ENCODE results near the gene LRRFIP1. TPM values are rescaled to one million over a fixed set of nuclear protein-coding genes. Genes with fewer than 3 reads are reported as not detected.

The LRRFIP1 gene
- total RNA-seq, 4 donors from 2014 or later, result 98.5 to 147 (median 122) TPM

DNA sequence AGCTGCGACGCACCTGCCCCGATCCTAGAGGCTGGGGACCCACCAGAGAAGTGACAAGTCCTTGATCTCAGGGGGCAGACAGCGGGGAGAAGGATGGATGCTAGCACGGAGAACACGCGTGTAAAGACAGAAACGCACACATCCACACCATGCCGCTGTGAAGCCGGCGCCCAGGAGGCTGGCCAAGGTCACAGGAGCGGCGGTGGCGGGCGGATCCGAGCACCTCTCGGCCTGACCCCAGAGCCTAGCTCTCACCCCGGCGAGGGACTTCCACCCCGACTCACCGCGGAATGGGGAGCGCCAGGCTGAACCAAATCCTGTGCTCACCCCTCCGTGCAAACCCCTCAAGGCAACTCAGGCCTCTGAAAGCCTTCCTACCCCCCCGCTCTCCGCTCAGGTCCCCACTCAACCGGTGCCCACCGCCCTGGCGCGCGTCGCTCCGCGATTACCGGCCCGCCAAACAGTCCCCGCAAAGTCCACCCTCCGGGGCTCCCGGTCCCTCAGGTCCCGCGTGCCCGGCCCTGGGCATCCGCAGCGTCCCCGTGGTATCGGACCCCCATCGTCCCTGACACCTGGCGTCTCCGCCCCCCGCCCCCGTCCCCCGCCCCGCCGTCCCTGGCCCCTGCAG lies 460 bp upstream of the LRRFIP1 start:
- WGBS, 2 donors (ENCODE audit: low coverage in 1 of 2), result 43% methylated on average over 24 of the region's 54 CpGs; no CpG with 5 or more reads in 1 of the 2 donors
- in situ Hi-C loops (cut with MboI; ENCODE audit: low pct_ligation_motif_present in 1 of 4, low pct_unique_long_range_greater_than_20kb in 1 of 4, low sequenced_read_pairs in 3 of 4), result no loop called here
- H3K27ac ChIP-seq, result peak overlapping the region; percentile 59 to 72 (median 63)

DNA sequence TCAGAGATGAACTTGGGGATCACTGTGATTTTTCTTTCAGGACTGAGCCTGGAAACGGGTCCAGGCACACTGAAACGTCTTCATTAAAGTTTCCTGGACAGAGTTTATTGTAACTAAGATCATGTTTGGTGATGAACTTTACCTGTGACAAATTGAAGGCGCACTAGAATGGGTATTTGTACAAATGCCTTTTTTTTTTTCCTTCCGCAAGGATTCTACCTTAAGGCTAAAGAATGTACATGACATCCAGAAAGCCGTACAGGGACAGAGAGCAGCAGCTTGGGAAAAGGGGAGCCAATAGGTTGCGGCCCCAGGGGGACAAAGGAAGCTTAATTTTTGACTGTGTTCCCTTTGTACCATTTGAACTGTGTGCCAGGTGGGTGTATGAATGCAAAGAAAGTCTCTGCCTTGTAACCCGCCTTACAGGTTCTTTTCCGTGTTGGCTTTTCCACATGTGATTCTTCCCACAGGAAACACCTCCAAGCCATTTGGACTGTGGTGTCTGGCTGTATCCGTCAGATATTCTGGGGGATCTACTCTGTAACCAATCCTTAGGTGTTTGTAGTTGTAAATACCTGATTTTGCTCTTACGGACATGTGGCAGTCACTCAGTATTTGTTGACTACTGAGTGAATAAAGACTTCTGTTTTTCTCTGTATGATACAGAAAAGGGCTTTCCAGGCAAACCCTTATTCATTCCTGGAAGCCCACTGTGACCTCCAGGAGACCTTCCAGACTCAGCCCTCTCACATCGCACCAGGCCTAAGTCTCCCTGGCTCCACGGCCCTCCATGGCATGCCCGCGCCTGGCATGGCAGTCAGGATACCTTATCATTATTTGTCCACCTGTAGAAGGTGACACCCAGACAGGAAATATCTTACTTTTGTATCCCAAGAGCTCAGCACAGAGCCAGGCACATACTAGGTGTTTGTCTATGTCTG lies 1.1 kb downstream of the LRRFIP1 start:
- Histone ChIP-seq H3K9me3 (no peaks in the 10 kb centered on the region), H3K27me3 (peaks cover 24% of the 10 kb centered on the region), H3K36me3 (no peaks in the 10 kb centered on the region), H3K4me1 (peaks cover 9 to 22% (median 13%) of the 10 kb centered on the region in 4 donors), H3K27ac (peak overlapping the region in 2 of 4 donors; percentile 67 to 72), H3K4me3 (peak overlapping the region; percentile 57 to 73 (median 67))
- in situ Hi-C loops (cut with MboI; ENCODE audit: low pct_ligation_motif_present in 1 of 4, low pct_unique_long_range_greater_than_20kb in 1 of 4, low sequenced_read_pairs in 3 of 4), result no loop called here
- intact Hi-C loops (cut with DNase I; ENCODE audit: low total_unique reads), result loop anchor here (5.0 to 10.0 kb wide), 2 partner anchors 34 to 116 kb away; no protein-coding TSS in a partner anchor
- WGBS, 2 donors (ENCODE audit: low coverage in 1 of 2), result 65 to 67% methylated on average over 10 to 14 of the region's 14 CpGs
- TF ChIP-seq POLR2AphosphoS5 (IDR thresholded peaks at IDR 0.05) (no peak), EP300 (IDR thresholded peaks at IDR 0.05; ENCODE audit: low read depth) (no peak), POLR2A (IDR thresholded peaks at IDR 0.05) (no peak)
- TF ChIP-seq, protein P1, sequence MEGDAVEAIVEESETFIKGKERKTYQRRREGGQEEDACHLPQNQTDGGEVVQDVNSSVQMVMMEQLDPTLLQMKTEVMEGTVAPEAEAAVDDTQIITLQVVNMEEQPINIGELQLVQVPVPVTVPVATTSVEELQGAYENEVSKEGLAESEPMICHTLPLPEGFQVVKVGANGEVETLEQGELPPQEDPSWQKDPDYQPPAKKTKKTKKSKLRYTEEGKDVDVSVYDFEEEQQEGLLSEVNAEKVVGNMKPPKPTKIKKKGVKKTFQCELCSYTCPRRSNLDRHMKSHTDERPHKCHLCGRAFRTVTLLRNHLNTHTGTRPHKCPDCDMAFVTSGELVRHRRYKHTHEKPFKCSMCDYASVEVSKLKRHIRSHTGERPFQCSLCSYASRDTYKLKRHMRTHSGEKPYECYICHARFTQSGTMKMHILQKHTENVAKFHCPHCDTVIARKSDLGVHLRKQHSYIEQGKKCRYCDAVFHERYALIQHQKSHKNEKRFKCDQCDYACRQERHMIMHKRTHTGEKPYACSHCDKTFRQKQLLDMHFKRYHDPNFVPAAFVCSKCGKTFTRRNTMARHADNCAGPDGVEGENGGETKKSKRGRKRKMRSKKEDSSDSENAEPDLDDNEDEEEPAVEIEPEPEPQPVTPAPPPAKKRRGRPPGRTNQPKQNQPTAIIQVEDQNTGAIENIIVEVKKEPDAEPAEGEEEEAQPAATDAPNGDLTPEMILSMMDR (IDR thresholded peaks at IDR 0.05), result no peak
- no peak for DNase-seq

More for the DNA sequence above, 460 bp upstream of the LRRFIP1 start:
- no peak for TF ChIP-seq POLR2AphosphoS5 (IDR thresholded peaks at IDR 0.05)
- no peak for TF ChIP-seq EP300 (IDR thresholded peaks at IDR 0.05; ENCODE audit: low read depth)
- no peak for TF ChIP-seq POLR2A (IDR thresholded peaks at IDR 0.05)
- Histone ChIP-seq H3K9me3 (no peaks in the 10 kb centered on the region), H3K27me3 (peaks cover 24% of the 10 kb centered on the region), H3K36me3 (no peaks in the 10 kb centered on the region), H3K4me3 (peak overlapping the region; percentile 44 to 73 (median 67)), H3K4me1 (peaks cover 9 to 22% (median 13%) of the 10 kb centered on the region in 4 donors)
- DNase-seq, result peak; percentile 20
- intact Hi-C loops (cut with DNase I; ENCODE audit: low total_unique reads), result loop anchor here (5.0 to 10.0 kb wide), 2 partner anchors 35 to 118 kb away; no protein-coding TSS in a partner anchor

DNA sequence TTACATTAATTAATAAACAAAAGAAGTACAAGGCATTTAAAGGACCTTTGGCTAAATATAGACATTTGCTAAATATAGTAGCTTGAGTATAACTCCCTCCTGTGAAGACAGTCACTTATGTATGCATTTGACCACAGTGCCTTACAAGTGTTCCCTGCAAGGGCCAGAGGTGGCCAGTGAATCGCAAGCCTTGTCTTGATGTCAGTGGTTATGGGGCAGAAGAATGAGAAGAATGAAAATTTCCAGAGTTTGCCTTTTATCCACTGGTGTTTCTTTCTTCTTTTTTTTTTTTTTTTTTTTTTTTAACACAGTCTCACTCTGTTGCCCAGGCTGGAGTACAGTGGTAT lies 1.8 kb downstream of the LRRFIP1 start:
- in situ Hi-C loops (cut with MboI; ENCODE audit: low pct_ligation_motif_present in 1 of 4, low pct_unique_long_range_greater_than_20kb in 1 of 4, low sequenced_read_pairs in 3 of 4), result no loop called here

DNA sequence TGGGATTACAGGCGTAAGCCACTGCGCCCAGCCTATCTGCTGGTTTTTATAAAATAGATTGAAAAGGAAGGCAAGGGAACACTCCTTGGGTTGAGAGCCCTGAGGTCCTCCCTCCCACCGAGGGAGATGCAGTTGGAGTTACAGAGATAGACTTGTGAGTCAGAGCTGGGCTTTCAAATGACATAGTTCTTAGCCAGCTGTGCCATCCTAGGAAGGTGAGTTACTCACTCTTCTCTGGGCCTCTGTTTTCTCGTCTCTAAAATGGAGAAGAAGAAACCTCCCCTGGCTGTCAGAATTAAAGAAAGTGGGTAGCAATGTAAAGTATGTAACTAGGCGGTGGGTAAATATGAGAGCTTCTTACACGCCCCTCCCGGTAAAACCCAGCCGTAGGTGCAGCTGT lies 2.4 kb downstream of the LRRFIP1 start:
- Histone ChIP-seq H3K9me3 (no peaks in the 10 kb centered on the region), H3K27ac (no peak overlapping the region), H3K36me3 (no peaks in the 10 kb centered on the region), H3K4me1 (peaks cover 9 to 22% (median 13%) of the 10 kb centered on the region in 4 donors), H3K27me3 (peaks cover 24% of the 10 kb centered on the region), H3K4me3 (no peak overlapping the region)
- intact Hi-C loops (cut with DNase I; ENCODE audit: low total_unique reads), result loop anchor here (5.0 to 10.0 kb wide), 2 partner anchors 33 to 115 kb away; no protein-coding TSS in a partner anchor
- in situ Hi-C loops (cut with MboI; ENCODE audit: low pct_ligation_motif_present in 1 of 4, low pct_unique_long_range_greater_than_20kb in 1 of 4, low sequenced_read_pairs in 3 of 4), result no loop called here
- DNase-seq, result no peak
- 81 to 84% methylated on average over 4 to 8 of the region's 8 CpGs for WGBS, 2 donors (ENCODE audit: low coverage in 1 of 2)
- TF ChIP-seq EP300 (IDR thresholded peaks at IDR 0.05; ENCODE audit: low read depth) (no peak), POLR2A (IDR thresholded peaks at IDR 0.05) (no peak), POLR2AphosphoS5 (IDR thresholded peaks at IDR 0.05) (no peak)
- TF ChIP-seq, protein P1 (IDR thresholded peaks at IDR 0.05), result no peak

More for the DNA sequence above, 1.8 kb downstream of the LRRFIP1 start:
- Histone ChIP-seq H3K27me3 (peaks cover 24% of the 10 kb centered on the region), H3K4me1 (peaks cover 9 to 22% (median 13%) of the 10 kb centered on the region in 4 donors), H3K9me3 (no peaks in the 10 kb centered on the region), H3K36me3 (no peaks in the 10 kb centered on the region), H3K4me3 (no peak overlapping the region), H3K27ac (no peak overlapping the region)
- TF ChIP-seq EP300 (IDR thresholded peaks at IDR 0.05; ENCODE audit: low read depth) (no peak), POLR2A (IDR thresholded peaks at IDR 0.05) (no peak), POLR2AphosphoS5 (IDR thresholded peaks at IDR 0.05) (no peak)
- TF ChIP-seq, protein P1 (IDR thresholded peaks at IDR 0.05), result no peak
- no peak for DNase-seq
- intact Hi-C loops (cut with DNase I; ENCODE audit: low total_unique reads), result loop anchor here (5.0 to 10.0 kb wide), 2 partner anchors 33 to 116 kb away; no protein-coding TSS in a partner anchor
- WGBS, 2 donors (ENCODE audit: low coverage in 1 of 2), result 81 to 96% methylated on average over 1 of the region's 1 CpG
